Embryonic facial prominence (tissue), 1 donor: ENCODE results near the gene TMEM147.

ENCODE experiments used
- DNase-seq: peaks from one replicate; pipeline ENCODE4 v3.0.0-alpha.2; 2016; ENCODE audit errors: extremely low spot score

The TMEM147 gene

GRCh38 chr19:35519291-35519690 is 26.1 kb upstream of the TMEM147 start:
- no peak for DNase-seq

DNA sequence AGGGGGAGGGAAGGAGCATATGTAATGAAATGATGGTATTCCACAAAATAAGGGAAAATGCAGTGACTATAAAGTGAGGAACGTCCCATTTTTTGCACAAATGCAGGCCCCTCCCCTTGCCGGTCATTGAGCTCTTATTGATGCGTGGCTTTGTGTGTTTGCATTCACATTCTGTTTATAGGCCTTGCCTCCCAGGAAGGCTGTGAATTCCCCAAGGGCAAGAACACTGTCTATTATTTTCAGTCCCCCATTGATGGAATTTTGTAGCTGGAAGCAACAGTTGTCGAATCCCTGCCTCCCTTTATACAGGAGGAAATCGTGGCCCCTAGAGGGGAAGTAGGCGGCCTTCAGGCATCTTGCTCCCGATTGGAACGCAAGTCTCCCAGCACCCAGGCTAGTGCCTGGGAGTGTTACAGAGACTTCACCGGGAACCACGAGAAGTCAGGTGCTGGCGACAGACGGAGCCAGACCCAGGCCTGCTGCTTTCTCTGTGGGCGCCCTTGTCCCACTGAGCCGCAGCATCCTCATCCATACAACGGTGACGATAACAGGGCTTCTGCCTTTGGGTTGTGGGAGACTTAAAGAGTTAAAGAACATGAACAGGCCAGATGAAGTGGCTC is 24.2 kb upstream of the TMEM147 start:
- DNase-seq = no peak

DNA sequence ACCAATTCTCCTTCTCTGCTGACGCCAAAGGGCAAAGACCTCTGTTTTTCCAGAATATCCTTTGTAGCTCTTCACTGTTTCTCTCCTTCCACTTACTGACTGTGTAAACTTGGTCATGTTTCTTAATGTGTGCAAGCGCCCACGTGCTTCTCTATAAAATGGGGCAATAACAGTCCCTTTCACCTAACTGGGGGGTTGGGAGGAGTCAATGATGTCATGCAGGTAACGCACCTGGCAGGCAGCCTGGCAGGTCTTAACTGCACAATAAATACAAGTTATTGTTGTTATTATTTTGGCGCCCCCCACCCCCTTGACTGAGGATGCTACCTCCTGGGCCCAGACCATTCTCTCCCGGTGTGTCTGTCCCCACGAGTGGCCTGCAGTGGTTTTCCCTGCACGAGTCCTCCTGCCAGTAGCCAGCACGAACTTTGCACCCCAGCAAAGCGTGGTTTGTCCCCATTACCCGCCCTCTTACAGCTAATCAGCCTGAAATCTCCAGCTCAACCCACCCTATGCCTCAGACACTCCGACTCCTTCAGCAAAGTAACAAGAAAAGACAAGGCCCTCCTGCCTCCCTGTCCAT is 22.6 kb upstream of the TMEM147 start:
- no peak for DNase-seq

DNA sequence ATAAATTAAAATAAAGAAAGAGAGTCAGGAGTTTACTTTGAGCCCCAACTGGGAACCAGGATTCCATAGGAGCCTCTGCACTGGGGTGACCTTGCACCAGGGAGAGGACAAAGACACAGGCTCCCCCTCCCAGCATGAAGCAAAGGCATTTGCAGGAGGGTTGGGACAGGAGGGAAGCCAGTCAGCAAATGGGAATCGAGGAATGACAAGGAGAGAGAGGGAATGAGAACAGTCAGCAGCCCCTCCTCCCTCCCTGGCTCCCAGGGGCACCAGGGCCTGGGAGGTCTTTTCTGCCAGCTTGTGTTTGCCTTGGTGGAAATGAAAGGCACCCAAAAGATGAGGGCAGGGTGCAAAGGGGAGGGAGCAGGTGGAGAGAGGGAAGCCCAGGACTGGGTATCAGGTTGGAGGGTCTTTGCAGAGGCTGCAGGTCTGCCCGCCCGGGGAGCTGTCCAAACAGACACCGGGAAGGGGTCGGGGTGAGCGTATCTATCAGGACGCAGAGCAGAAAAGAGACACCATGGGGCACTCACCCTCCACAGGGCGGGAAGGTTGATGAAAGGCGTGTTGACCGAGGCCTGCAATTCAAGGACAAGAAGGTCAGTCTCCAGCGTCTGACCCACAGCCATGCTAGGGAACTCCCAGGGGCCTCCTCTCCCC is 21.1 kb upstream of the TMEM147 start:
- DNase-seq = no peak

DNA sequence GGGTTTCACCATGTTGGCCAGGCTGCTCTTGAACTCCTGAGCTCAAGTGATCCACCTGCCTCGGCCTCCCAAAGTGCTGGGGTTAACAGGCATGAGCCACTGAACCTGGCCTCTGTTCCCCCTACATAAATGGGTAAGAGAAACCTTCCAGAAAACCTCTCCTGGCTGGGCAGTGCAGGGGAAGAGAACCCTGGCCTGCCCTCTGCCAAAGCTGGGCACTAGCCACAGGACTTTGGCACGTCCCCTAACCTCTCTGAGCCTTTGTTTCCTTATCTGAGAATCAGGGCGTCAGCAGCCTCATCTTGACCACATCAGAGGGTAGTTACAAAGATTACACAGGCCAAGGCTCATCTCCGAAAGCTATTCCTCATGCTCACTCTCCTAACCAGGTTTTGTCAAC is 19.6 kb upstream of the TMEM147 start:
- DNase-seq = no peak

DNA sequence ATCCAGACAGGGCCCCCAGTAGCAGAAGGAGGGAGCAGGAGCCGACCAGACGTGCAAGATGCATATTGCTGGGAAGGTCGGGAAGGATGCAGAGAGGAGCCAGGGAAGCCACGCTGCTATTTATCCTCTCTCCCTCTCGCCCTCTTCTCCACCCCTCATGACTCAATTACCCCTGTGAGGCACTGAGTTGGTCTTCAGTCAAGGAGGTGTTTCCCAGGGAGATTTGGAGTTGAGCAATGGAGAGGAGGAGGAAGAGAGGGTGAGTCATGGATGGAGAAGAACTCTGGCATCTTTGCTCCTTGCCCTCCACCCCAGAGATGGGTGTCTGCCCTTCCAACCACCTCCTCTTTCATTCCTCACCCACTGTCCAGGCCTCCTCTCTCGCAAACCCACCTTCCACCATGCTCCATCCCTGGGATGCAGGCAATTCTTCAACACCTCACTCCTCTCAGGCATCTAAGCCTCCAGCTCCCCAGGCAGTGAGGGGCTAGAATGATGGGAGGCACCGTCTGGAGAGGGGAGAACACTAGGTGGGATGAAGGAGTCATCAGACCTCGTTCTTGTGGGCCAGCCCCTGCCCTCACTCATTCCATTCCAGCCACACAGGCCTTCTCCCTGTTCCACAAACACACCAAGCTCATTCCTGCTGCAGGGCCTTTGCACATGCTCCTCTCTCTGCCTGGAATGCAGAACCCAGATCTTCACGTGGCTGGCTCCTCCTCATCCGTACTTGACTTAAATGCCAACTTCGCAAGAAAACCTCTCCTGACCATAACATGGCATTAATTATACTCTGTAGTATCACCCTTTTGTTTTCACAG is 17.0 kb upstream of the TMEM147 start, which contains the start of gene SBSN:
Gene SBSN (minus strand): TSS at position 94 of the 821 bp plus-strand sequence. CDS start 30 bp downstream, at position 64.
- DNase-seq = no peak

GRCh38 chr19:35529241-35530218 is 15.9 kb upstream of the TMEM147 start:
- no peak for DNase-seq

DNA sequence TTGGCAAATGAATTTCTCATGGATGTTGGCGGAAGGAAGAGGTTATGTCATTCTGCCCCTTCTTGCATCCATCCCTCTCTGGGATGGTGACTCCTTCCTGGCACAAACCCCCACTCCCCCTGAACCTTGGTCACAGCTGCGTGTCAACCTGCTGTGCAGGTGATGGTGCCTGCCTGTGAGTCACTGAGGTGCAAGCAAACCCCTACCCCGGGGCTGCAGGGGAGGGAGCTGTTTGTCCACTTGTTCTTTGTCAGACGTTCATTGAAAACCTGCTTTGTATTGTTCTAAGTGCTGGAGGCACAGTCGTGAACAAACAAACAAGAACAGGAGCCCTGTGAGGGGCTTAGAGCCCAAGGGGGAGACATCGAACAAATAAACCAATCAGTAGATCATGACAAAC is 14.1 kb upstream of the TMEM147 start:
- DNase-seq = no peak

- no peak for DNase-seq
Observed at GRCh38 chr19:35533201-35533821, 12.1 kb upstream of the TMEM147 start, which contains the start of gene GAPDHS. Gene GAPDHS, plus strand, starts transcription at chr19:35533456. Its CDS starts 72 bp downstream, at chr19:35533528.

DNA sequence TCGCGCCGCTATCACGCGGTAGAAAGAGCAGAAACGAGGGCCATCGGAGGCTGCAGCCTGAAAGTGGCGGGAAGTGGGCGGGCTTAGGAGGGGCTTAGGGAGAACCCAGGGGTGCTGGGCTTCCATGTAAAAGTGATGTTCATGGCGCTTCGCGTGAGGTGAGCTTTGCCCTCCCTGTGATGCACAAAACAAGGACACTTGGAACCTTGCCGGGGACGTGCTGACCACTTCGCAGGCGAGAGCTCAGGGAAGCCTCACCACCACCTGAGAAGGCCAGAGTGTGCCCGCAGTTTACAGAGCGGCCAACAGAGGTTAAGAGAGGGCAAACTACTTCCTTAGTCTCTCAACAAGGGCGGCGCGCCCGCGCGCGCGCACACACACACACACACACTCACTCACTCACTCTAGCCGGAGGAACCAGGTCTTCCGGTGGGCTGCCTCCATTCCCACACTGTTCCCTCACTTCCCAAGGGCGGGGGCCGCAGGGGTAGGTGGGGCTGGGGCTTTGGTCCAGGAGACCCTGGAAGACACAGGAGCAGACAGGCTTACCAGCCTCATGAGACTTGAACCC is 11.5 kb upstream of the TMEM147 start:
- no peak for DNase-seq

GRCh38 chr19:35534803-35535480 is 10.5 kb upstream of the TMEM147 start:
- DNase-seq = no peak

DNA sequence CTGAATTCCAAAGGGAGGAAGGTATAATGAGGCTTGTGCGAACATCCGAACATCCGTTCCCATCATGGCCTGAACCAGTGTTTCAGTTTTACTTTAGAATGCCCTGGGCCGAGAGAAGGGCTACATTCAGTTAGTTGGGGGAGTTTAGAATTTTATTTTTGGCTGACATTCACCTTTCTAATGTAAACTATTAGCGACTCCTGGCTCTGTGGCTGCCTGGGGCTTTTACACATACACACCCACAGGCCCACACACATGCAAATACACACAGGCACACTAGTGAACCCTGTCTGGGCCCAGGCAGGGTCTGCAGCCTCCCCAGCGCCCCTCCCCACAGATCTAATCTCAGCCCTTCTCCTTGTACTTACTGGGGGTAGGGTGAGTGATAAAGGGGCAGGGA is 6.1 kb upstream of the TMEM147 start:
- no peak for DNase-seq

DNA sequence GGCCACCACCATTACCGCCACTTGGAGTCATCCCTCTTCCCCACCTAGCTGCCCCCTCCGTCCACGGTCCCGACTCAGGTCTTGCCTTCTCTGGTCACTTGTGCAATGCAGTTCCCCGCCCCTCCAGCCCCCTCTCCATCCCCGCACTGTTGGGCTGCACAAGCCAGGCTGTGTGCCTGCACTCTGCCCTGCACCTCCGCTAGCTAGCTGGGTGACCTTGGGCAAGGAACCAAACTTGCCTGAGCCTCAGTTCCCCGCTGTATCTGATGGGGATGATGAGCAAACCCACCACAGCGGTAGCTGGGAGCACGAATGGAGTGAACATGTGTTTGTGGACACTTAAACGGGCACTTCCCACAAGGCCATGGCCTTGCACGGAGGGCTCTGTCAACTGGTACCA is 5.6 kb upstream of the TMEM147 start:
- no peak for DNase-seq

DNA sequence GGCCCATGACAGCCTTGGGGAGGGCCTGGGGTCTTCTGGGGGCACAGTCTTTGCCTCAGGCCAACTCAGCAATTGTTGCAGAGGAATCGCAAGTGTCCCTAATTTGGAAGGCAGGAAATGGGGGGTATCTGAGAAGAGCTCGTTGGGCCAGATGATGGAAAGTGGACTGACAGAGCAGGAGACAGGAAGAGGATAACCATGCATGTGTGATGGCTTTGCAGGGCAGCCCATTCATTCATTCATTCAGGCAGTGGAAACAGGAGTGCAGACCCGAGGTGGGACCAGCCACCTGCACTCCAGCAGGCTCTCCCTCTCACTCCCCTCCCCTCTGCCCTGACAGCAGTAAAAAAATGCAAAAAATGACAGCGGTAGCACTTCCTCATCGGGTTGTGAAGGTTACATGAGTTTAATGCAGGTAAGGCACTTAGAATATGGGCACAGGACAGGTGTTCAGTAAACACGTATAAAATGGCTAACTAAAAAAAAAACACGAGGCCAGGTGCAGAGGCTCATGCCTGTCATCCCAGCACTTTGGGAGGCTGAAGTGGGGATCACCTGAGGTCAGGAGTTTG is 5.0 kb upstream of the TMEM147 start:
- no peak for DNase-seq

DNA sequence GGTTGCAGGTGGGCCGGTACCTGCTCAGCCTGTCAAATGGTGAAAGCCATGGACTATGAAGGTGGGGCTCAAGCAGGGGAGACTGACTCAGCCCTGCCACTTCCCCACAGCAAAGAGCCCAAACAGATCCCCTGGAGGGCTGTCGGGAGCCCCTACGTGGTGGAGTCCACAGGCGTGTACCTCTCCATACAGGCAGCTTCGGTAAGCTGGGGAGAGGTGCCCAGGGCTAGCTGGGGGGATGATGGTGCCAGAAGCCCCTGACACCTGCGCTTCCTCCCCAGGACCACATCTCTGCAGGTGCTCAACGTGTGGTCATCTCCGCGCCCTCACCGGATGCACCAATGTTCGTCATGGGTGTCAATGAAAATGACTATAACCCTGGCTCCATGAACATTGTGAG is 3.2 kb upstream of the TMEM147 start:
- DNase-seq = no peak

- DNase-seq = no peak
Observed at GRCh38 chr19:35543280-35544109, 1.9 kb upstream of the TMEM147 start.

- DNase-seq = no peak
Observed at GRCh38 chr19:35544110-35544802, 1.2 kb upstream of the TMEM147 start.

DNA sequence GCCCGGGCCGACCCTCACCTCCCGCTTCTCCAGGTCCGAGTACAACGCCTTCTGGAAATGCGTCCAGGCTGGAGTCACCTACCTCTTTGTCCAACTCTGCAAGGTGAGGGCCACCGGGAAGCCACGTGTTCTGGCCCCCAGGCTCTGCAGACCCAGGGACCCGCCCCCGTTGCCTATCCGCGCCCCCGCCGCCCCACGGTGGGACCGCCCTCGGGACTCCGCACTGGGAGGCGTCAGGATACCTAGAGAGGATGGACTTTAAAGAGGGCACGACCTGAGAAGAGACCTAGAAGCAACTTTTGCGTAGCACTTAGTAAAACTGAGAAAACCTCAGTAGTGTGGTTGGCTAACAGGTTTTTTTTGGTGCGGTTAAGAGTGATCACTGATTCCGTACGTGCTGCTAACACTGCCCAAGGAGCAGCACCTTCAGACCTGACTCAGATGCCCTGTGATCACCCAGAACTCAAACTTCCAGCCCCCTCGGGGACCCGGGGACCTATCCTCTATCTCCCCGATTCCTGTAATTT is 492 bp downstream of the TMEM147 start:
- no peak for DNase-seq
